HG03039 (cell line): ENCODE results near the gene SFXN2.
"Not testable (repeated sequence)": the region's sequence is repeated elsewhere in the genome, so short reads cannot be mapped to it uniquely, and the experiment has no call there.

Experiments used
- ATAC-seq: cut with Tn5 transposase; IDR thresholded peaks from one replicate; pipeline ENCODE4 v1.9.1; 2021; ENCODE audit warnings: mild to moderate bottlenecking, moderate library complexity; ENCODE audit not compliant: unreplicated experiment

SFXN2 gene

GRCh38 chr10:102718220-102718619 lies 3.8 kb downstream of the SFXN2 start:
- no peak for ATAC-seq

- ATAC-seq = no peak
These were observed 5.9 kb downstream of the SFXN2 start for GRCh38 chr10:102720337-102720736.

DNA sequence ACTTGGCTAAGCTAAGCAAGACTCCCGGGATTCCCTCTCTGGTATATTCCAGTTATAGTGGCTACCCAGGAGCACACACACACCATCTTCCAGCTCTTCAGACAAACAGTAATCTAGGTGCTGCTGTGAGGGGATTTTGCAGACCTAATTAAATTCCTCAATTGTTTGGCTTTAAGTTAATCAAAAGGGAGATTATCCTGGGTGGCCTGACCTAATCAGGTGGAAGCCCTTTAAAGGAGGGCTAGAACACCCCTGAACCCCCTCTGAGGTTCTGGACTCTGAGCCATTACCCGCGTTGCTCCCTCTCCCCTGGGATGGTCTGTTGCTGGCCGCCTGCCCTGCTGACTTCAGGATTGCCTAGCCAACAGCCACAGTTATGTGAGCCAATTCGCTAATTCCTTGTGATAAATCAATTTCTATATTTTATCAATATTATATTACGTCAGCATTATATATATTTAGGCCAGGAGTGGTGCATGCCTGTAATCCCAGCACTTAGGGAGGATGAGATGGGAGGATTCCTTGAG lies 6.4 kb downstream of the SFXN2 start:
- no peak for ATAC-seq

DNA sequence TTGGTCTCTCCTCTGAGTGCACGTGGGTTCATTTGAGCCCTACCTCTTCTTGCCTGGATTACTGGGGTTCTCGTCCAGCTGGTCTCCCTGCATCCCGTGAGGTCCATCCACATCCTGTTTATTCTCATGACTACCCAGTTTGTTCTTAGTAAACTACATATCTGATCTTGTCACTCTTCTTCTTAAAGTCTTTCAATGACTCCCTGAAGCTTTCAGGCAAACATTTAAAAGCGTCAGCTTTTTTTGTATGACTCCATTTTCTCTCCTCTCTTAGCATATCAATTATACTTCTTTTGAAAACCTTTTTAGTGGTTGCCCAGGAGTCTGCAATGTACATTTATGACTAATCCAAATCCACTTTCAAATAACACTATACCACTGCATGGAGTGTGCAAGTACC lies 7.5 kb downstream of the SFXN2 start:
- ATAC-seq = no peak

DNA sequence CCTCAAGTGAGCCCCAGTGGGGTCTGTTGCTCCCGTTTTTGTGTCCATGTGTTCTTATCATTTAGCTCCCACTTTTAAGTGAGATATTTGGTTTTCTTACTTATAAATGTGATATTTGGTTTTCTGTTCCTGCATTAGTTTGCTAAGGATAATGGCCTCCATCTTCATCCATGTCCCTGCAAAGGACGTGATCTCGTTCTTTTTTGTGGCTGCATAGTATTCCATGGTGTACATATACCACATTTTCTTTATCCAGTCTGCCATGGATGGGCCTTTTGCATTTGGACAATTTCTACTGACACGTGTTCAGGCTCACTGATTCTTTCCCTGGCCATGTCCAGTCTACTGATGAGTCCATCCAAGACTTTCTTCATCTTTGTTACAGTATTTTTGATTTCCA lies 9.6 kb downstream of the SFXN2 start:
- ATAC-seq = no peak

DNA sequence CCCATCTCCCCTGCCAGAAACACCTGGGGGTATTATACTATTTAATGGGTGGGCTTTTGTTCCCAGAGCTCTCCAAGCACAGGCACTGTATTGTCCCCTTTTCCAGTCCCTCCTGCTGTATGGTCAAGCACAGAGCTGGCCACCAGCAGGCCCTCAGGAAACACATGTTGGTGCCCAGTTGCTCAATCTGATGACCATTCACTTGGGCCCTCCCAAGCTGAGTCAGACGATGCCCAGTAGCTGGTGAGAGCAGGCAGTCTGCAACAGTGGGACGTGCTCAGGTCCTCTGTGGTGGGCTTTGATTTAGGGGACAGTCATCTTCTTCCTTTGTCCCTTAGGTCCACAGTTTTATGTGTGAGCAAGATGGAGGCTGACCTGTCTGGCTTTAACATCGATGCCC lies 11.8 kb downstream of the SFXN2 start:
- no peak for ATAC-seq

GRCh38 chr10:102727037-102727818 lies 12.8 kb downstream of the SFXN2 start:
- ATAC-seq = no peak

- no peak for ATAC-seq
These were observed 14.9 kb downstream of the SFXN2 start for GRCh38 chr10:102729029-102730026.

DNA sequence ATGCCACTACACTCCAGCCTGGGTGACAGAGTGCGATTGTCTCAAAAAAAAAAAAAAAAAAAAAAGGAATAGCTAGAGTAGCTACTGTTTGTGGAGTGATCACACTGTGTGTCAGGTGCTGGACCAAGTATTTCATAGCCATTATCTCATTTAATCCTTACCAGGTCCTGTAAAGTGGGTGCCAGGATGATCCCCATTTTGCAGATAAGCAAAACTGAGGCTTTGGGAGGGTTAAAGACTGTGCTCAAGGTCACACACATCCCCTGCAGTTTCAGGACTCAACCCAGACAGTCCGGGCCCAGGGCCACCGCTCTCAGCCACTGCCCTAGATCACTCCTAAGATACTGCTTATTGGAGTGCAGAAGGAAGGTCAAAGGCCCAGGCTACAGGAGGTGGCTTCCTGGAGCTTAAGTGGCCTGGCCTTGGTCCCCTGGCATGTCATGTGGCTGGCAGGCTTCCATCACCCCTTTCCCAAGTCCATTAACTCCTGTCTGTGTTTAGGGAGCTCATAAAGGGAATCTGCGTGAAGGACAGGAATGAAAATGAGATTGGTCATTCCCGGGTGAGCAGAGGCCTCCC lies 16.9 kb downstream of the SFXN2 start:
- no peak for ATAC-seq

- no peak for ATAC-seq
These were observed 18.2 kb downstream of the SFXN2 start for GRCh38 chr10:102732661-102733060.

- ATAC-seq = no peak
These were observed 20.7 kb downstream of the SFXN2 start for GRCh38 chr10:102735065-102735562.

DNA sequence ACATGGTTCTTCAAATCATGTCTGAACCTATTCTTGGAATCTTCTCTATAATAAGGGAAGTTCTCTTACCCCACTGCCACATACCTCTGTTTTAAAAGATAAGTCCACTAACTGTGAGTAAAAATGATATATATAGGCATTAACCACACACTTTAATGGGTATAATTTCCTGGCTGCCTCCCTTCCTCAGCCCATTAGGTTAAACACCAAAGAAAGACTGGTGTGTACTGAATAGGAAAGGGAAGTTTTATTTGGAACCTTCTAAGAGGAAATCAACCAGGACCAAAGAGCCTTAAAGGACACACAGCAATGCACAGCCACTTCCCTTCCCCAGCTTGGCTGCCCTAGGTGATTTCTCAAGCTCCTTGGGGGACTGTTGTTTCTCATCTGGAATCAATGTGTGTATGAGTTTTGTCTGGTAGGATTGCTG lies 24.3 kb downstream of the SFXN2 start:
- ATAC-seq = no peak

- no peak for ATAC-seq
These were observed 25.8 kb downstream of the SFXN2 start for GRCh38 chr10:102740229-102740628.

- no peak for ATAC-seq
These were observed 27.3 kb downstream of the SFXN2 start for GRCh38 chr10:102741726-102742237.

- not testable (repeated sequence) for ATAC-seq
These were observed 27.9 kb downstream of the SFXN2 start for GRCh38 chr10:102742313-102742712.

GRCh38 chr10:102743078-102743587 lies 28.7 kb downstream of the SFXN2 start:
- ATAC-seq = no peak

DNA sequence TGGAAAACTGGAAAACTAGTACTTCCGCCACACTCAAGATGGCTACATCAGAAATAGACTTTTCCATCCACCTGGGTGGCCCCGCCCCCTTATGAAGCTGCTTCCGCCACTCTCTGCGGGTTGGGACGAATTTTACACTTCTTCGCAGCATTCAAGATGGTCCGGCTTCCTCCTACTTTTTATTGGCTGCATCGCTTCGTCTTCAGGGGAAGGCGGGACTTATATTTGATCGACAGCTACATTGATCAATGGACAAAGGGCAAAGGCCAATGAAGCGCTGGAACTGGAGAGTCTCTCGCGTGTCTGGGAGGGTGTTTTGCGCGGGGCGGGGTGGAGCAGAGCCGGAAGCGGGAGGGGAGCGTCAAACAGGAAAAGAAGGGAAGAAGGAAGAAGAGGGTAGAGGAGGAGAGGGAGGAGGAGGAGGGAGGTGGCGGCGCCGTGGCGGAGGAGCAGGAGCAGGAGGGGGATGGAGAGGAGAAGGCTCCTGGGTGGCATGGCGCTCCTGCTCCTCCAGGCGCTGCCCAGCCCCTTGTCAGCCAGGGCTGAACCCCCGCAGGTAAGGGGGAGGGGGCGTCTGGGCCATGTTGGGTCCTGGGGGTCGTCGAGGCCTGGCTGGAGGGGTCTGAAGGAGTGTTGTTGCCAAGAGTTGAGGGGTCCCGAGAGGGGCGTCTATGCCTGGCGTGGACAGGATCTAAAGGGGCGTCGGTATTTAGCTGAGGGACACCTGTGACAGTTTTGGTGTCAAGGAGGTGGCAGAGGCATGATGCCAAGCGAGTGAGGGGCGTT lies 29.3 kb downstream of the SFXN2 start, which contains the start of gene WBP1L:
Gene WBP1L (plus strand): TSS at position 361 of the 786 bp plus-strand sequence. CDS start 106 bp downstream, at position 467.
- peak; percentile 97 for ATAC-seq

- no peak for ATAC-seq
These were observed 30.1 kb downstream of the SFXN2 start for GRCh38 chr10:102744374-102745051.

- no peak for ATAC-seq
These were observed 30.7 kb downstream of the SFXN2 start for GRCh38 chr10:102745157-102745556.
